PFSK-1 (cell line): ENCODE results near the gene ACTG2.

Experiments
- POLR2AphosphoS5 ChIP-seq: IDR thresholded peaks from 2 replicates; pipeline ENCODE4 v1.6.1; 2012; ENCODE audit warnings: low read depth, mild to moderate bottlenecking, control low read depth, low read length, moderate library complexity
- REST ChIP-seq, 2 experiments: IDR thresholded peaks; 2 replicates each; pipeline versions ENCODE4 v1.6.1 to v1.8.0; 2011 to 2012; ENCODE audit warnings: low read depth in 2 of 2, low read length in 2 of 2, control low read depth in 1 of 2, inconsistent platforms in 1 of 2, mild to moderate bottlenecking in 1 of 2, moderate library complexity in 1 of 2; ENCODE audit not compliant: insufficient read depth in 1 of 2

DNA sequence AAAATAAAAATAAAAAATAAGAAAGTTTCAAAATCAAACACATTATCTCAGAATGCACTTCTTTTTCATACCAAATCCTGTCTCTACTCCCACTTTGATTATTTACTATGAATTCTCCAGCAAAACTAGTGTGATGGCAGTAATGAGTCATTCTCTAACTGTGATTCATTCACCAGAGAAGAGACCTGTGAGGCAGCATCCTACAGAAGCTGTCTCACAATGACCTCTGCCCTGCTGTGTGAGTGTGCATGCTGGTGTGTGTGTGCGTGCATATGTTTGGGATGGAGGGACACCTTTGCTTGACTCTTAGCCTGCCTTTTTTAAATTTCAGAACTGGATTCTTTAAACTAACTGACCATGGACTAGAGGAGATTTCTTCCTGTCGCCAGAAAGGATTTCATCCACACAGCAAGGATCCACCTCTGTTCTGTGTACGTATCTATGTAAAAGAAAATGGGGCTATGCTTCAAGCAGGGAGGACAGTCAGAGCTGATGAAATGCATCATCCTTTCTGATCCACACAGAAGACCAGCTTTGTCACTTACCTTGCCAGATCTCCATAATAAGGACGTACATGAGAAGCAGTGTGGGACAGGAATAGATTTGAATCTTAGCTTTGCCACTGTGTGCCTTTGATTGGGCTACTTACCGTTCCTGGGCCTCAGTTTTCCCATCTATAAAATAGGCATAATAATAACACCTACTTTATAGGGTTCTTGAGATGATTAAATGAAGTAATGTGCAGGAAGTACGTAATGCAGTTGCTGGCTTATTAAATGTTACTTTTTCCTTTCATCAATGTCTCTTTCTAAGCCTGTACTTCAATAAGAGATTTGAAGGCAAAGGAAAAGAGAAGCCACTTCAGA is 32.9 kb upstream of the ACTG2 start:
- TF ChIP-seq POLR2AphosphoS5 (no peak), REST (IDR thresholded peaks at IDR 0.05; ENCODE audit: insufficient read depth in 1 of 2, low read depth in 2 of 2, low read length in 2 of 2) (no peak)
